Aorta (tissue), 5 donors: ENCODE results near the gene RAP2C. TPM values are rescaled to one million over a fixed set of nuclear protein-coding genes. Genes with fewer than 3 reads are reported as not detected.
A peak's percentile ranks its signal among the peaks of the same experiment; 100 is the strongest.

Experiments
- ATAC-seq: fragments of 200-7000 bp; cut with Tn5 transposase; one replicate; pipeline ENCODE4 v1.9.1; 2022; ENCODE audit warnings: moderate library complexity; ENCODE audit not compliant: low FRiP score
- DNase-seq, 2 donors: peaks; one replicate each; pipeline ENCODE4 v3.0.0-alpha.2; 2020
- H3K27ac ChIP-seq, 2 donors: one replicate each; pipeline ENCODE4 v1.5.1; 2013; ENCODE audit warnings: low read length in 2 of 2, mild to moderate bottlenecking in 2 of 2, moderate library complexity in 2 of 2, control low read depth in 1 of 2, inconsistent platforms in 1 of 2, low read depth in 1 of 2
- H3K27me3 ChIP-seq, 2 donors: one replicate each; pipeline ENCODE4 v1.6.1; 2013; ENCODE audit warnings: control low read depth in 1 of 2, low read length in 1 of 2, mild to moderate bottlenecking in 1 of 2, moderate library complexity in 1 of 2; ENCODE audit not compliant: insufficient read depth in 2 of 2, control insufficient read depth in 1 of 2
- H3K36me3 ChIP-seq, 2 donors: one replicate each; pipeline ENCODE4 v1.6.1; 2013; ENCODE audit warnings: control low read depth in 1 of 2, low read length in 1 of 2, mild to moderate bottlenecking in 1 of 2; ENCODE audit not compliant: insufficient read depth in 2 of 2, control insufficient read depth in 1 of 2
- H3K4me1 ChIP-seq, 2 donors: one replicate each; pipeline ENCODE4 v1.6.1; 2013; ENCODE audit warnings: low read length in 2 of 2, control low read depth in 1 of 2, mild to moderate bottlenecking in 1 of 2, moderate library complexity in 1 of 2; ENCODE audit not compliant: insufficient read depth in 2 of 2, control insufficient read depth in 1 of 2
- H3K4me3 ChIP-seq, 2 donors: one replicate each; pipeline ENCODE4 v1.5.1; 2013; ENCODE audit warnings: low read length in 2 of 2, control low read depth in 1 of 2, mild to moderate bottlenecking in 1 of 2
- H3K9me3 ChIP-seq: one replicate; pipeline ENCODE4 v1.6.1; 2013; ENCODE audit warnings: mild to moderate bottlenecking, low read length; ENCODE audit not compliant: control insufficient read depth
- WGBS, 2 donors: extraction: QIAGEN DNeasy Blood & Tissue Kit; methylation state at CpG; one replicate each; pipeline ENCODE4 v1.1.7; 2013; 5-methylcytosine and 5-hydroxymethylcytosine counted together
- intact Hi-C, 2 donors: fragments of 100-400 bp; cut with DNase I; formaldehyde crosslinking; loops; one replicate each; pipeline versions ENCODE4 v1.14.2 to v1.15.0; 2022
- polyA plus RNA-seq, 2 donors: library from polyadenylated mRNA; stranded (reverse); fragments of 200-250 nt; gene quantifications; one replicate each; pipeline ENCODE4 v1.2.3, GENCODE V29; 2013
- total RNA-seq, 2 donors: library from RNA; stranded (reverse); fragmentation: NEBNext Ultra II Directional; extraction: Animal tissue kit (Norgen Biotek cat#: 25700); gene quantifications; one replicate each; pipeline ENCODE4 v1.2.1, GENCODE V29; 2021
- donor health status: healthy with polysubstance abuse.
- donor health status: Bipolar disorder and iron deficiency.
- donor health status: DM: no; HTN: no; CAD: no.
- donor health status: DM: no; HTN: no; CAD: no.
- donor health status: DM: yes; HTN: yes; CAD: no.

RAP2C gene
- total and polyA plus RNA-seq, 4 donors: 11.8 to 24.7 (median 17.6) TPM

DNA sequence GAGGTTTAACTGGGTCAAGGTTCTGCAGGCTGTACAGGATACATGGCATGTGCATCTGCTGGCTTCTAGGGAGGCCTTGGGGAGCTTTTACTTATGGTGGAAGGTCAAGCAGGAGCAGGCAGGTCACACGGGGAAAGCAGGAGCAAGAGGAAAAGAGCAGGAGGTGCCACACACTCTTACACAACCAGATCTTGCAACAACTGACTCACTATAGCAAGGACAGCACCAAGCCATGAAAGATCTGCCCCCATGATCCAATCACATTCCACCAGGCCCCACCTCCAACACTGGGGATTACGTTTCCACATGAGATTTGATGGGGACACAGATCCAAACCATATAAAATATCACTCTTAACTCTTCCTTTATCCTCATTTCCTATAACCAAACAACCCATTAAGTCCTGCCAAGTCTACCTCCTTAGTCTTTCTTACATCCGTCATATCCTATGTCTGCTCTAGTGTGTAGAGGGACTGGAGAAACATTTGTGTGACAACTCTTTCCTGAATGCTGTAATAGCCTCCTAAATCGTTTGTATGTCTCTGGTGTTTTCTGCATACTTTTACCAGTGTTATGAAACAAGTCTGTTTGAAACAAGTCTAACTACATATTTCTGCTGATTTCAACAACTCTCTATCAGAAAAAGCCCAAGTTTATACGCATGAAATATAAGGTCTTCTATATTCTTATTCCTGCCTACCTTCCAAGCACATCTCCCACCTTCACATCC lies 8.3 kb upstream of the RAP2C start:
- ATAC-seq: no peak
- no peaks in the 10 kb centered on the region for H3K27me3 ChIP-seq
- intact Hi-C loops: no loop called here
- H3K9me3 ChIP-seq: no peaks in the 10 kb centered on the region
- WGBS, 2 donors: 54 to 80% methylated on average over 5 of the region's 5 CpGs
- H3K36me3 ChIP-seq: no peaks in the 10 kb centered on the region
- H3K4me1 ChIP-seq: no peaks in the 10 kb centered on the region
- no peak overlapping the region for H3K27ac ChIP-seq
- H3K4me3 ChIP-seq: no peak overlapping the region
- no peak for DNase-seq

DNA sequence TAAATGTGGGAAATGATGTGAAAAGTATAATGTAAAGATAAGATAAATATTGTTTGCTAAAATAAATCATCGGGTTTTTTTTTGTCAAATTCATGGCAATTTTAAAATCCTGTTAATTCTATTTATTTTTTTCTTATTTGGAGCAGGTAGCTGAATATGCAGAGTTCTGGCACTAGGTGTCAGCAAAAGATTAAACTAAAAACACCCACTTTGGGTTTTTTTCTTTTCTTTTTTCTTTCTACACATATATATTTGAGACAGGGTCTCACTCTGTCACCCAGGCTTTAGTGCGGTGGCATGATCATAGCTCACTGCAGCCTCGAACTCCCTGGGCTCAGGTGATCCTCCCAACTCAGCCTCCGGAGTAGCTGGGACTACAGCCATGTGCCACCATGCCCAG lies 6.9 kb upstream of the RAP2C start:
- no peak overlapping the region for H3K4me3 ChIP-seq
- H3K27ac ChIP-seq: no peak overlapping the region
- intact Hi-C loops: no loop called here
- H3K4me1 ChIP-seq: no peaks in the 10 kb centered on the region
- DNase-seq: no peak
- no peaks in the 10 kb centered on the region for H3K27me3 ChIP-seq
- ATAC-seq: no peak
- H3K36me3 ChIP-seq: no peaks in the 10 kb centered on the region
- no peaks in the 10 kb centered on the region for H3K9me3 ChIP-seq
- 61 to 76% methylated on average over 4 of the region's 4 CpGs for WGBS, 2 donors

DNA sequence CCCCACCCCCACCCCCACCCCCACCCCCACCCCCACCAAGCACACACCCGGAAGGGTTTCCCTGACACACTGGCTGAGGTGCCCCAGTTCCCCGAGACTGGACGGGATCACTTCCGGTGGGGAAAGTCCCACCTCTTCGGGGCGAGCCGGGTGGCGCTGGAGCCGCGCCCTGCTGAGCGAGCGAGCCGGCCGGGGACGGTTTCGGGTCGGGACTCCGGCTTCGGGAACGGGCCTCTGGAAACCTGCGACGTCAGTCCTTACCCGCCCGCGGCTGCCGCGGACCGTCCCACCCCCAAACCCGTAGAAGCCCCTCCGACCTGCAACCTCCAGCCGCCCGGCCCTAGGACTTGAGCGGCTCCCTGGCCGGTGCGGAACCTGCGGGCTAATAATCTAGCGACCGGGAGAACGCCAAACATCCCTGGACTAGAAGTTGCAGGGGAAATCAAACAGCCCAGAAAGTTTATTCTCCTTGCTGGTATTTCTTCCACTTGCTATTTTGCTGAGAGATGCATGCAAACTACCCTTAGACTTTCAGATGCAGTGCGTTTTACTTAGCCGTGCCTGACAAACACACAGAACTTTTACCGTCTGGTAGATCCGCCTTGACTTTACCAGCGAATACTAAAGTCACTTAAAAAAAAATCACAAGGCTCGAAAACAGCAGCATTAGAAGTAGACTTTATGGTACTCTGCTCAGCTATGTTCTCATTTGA lies 991 bp downstream of the RAP2C start:
- Histone ChIP-seq H3K9me3 (no peaks in the 10 kb centered on the region), H3K27ac (peak overlapping the region; percentile 3 to 74), H3K36me3 (no peaks in the 10 kb centered on the region), H3K4me3 (peak overlapping the region; percentile 56 to 85), H3K4me1 (no peaks in the 10 kb centered on the region), H3K27me3 (no peaks in the 10 kb centered on the region)
- DNase-seq: peak; percentile 91
- intact Hi-C loops: loop anchor here (2.0 to 10.0 kb wide), 4 partner anchors 116 to 267 kb away; partner anchors contain the start of genes MBNL3 (in 1 of the 2) and STK26 (in 1 of the 2)
- peak; percentile 95 for ATAC-seq
- 1 to 35% methylated on average over 44 to 45 of the region's 45 CpGs for WGBS, 2 donors

DNA sequence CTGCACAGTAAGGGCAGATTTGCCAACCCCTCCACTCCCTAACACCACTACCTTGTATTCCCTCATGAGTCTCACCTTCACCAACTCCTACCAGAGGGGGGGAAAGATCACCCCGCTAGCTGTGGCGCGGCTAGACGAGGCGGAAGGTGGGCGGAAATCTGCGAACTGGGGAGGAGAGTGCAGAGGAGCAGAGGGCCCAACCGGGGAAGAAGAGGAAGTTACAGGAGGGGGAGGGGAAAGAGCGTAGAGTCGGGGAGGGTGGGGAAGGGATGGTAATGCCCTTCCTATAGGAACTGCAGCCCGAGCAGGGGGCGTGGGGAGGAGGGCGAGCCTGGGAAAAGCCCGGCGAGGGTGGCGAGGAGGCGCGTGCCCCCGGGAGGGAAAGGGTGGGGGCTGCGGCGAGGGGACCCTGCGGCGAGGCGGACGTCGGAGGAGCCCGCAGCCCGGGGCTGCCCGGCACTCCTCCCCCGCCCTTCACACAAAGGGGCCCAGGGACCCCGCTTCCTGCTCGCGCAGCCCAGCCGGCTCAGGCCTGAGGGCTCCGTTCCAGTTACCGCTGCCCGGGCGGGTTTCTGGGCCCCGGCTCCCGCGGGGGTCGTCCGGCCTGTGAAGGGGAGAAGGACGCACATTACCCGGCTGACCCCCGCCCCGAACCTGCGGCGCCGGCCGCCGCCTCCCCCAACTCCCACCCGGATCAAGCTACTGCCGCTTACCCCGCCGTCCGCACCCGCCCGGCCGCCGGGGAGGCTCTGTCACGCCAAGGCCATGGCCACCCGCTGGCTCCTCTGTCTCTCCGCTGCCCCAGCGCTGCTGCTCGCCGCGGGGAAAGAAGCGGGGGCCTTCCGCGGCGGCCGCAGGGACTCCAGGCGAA lies 1.8 kb downstream of the RAP2C start:
- intact Hi-C loops: loop anchor here (2.0 to 10.0 kb wide), 4 partner anchors 115 to 267 kb away; partner anchors contain the start of genes MBNL3 (in 1 of the 2) and STK26 (in 1 of the 2)
- H3K9me3 ChIP-seq: no peaks in the 10 kb centered on the region
- H3K4me1 ChIP-seq: no peaks in the 10 kb centered on the region
- no peaks in the 10 kb centered on the region for H3K27me3 ChIP-seq
- DNase-seq (peak; percentile 75 to 82), ATAC-seq (peak; percentile 77)
- 1 to 31% methylated on average over 38 to 74 of the region's 74 CpGs for WGBS, 2 donors
- peak overlapping the region; percentile 68 to 89 for H3K27ac ChIP-seq
- H3K4me3 ChIP-seq: peak overlapping the region; percentile 56 to 67
- no peaks in the 10 kb centered on the region for H3K36me3 ChIP-seq

DNA sequence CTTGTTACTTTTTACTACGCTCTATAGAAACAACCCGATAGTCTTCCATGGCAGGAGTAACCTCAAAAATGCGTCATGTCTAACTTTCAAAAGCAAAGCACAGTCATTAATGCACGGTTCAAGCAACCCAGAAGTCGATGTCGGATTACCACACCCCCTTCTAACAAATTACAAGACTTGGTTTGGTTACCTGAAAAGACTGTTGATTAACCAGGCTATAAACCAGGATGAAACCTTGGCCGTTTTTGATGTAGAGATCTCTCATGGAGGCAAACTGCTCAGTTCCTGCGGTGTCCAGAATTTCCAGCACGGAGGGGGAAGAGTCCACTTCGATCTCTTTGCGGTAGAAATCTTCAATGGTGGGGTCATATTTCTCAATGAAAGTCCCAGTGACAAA lies 2.4 kb downstream of the RAP2C start:
- intact Hi-C loops: loop anchor here (5.0 to 10.0 kb wide), 3 partner anchors 115 to 268 kb away; partner anchors contain the start of genes MBNL3 (in 1 of the 2) and STK26 (in 1 of the 2)
- H3K36me3 ChIP-seq: no peaks in the 10 kb centered on the region
- DNase-seq (no peak), ATAC-seq (no peak)
- H3K27ac ChIP-seq: peak overlapping the region; percentile 45 to 89
- H3K27me3 ChIP-seq: no peaks in the 10 kb centered on the region
- H3K4me1 ChIP-seq: no peaks in the 10 kb centered on the region
- H3K9me3 ChIP-seq: no peaks in the 10 kb centered on the region
- 1 to 23% methylated on average over 11 of the region's 11 CpGs for WGBS, 2 donors
- peak overlapping the region; percentile 56 to 67 for H3K4me3 ChIP-seq

DNA sequence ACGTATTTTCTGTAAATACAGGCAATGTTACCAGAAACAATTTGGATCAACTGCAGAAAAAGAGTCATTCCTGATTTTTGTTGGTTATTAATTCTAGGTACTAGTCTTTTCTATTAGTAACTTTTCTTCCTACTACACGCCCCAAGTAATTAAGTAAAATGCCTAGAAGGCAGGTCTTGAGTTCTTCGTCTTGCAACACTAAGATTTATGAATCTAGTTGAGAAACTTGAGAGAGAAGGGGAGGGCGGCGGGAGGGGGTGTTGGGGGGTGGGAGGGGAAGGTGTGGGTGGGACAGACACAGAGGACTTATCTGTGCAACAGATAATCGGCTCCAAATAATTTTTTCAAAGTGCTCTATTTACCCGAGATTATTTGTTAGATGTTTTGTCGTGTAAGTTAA lies 3.0 kb downstream of the RAP2C start:
- Histone ChIP-seq H3K4me1 (no peaks in the 10 kb centered on the region), H3K36me3 (no peaks in the 10 kb centered on the region), H3K4me3 (peak overlapping the region; percentile 67 to 72), H3K9me3 (no peaks in the 10 kb centered on the region), H3K27ac (no peak overlapping the region), H3K27me3 (no peaks in the 10 kb centered on the region)
- WGBS, 2 donors: 0 to 25% methylated on average over 8 of the region's 8 CpGs
- intact Hi-C loops: loop anchor here (5.0 to 10.0 kb wide), 3 partner anchors 114 to 269 kb away; partner anchors contain the start of genes MBNL3 (in 1 of the 2) and STK26 (in 1 of the 2)
- ATAC-seq: no peak
- no peak for DNase-seq

DNA sequence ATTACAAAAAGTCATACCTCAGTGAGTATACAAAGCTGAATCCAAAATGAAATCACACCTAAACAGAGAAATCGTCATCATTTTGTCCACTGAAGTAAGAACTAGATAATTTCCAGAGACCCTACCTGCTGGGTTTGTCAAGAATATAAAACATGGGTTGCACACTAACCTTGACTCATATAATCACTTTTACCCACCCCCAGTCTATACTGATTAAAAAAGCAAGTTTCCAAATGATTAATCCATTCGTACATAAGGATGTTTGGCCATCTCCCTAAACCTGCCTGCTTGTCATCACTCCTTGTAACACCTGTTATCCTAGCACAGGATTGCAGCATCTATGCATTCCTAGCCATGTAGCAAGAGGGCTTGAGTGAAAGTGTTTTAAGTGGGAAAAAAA lies 4.7 kb downstream of the RAP2C start:
- no peak for DNase-seq
- Histone ChIP-seq H3K36me3 (no peaks in the 10 kb centered on the region), H3K27me3 (no peaks in the 10 kb centered on the region), H3K9me3 (no peaks in the 10 kb centered on the region), H3K27ac (no peak overlapping the region), H3K4me1 (no peaks in the 10 kb centered on the region), H3K4me3 (no peak overlapping the region)
- ATAC-seq: no peak
- intact Hi-C loops: loop anchor here in 1 of 2 donors (10.0 kb wide), 1 partner anchor 270 kb away; the partner anchor contains the start of gene MBNL3
- 35 to 39% methylated on average over 2 of the region's 2 CpGs for WGBS, 2 donors

DNA sequence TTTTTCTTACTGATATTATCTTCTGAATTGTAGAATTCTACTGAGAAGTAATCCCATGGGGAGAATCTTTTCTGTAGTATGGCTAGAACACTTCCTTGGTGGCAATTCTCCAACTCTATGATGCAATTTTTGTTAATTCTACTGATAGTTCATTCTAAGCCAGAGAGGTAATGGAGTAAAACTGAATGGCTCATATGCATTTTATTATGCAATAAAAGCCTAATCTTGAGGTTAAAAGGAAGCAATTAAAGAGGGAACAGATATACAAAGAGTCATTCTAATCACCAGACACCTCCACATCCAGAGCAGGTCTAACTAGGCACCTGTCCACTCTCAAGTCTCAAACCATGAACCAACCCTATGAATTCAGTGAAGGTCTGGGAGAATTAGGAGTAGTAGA lies 9.7 kb downstream of the RAP2C start:
- DNase-seq (no peak), ATAC-seq (no peak)
- Histone ChIP-seq H3K36me3 (no peaks in the 10 kb centered on the region), H3K4me3 (no peak overlapping the region), H3K9me3 (no peaks in the 10 kb centered on the region), H3K27ac (no peak overlapping the region), H3K27me3 (no peaks in the 10 kb centered on the region), H3K4me1 (no peaks in the 10 kb centered on the region)
- intact Hi-C loops: no loop called here
